Common myeloid progenitor, CD34-positive (primary cell): ENCODE results near the gene MOB3B.
"Not testable (repeated sequence)": the region's sequence is repeated elsewhere in the genome, so short reads cannot be mapped to it uniquely, and the experiment has no call there.

ENCODE experiments used
- CTCF ChIA-PET: fragments of 350-600 bp; sonication (Branson Sonifier 250); formaldehyde crosslinking; loops from one replicate; lab custom pipeline; 2021; ENCODE audit warnings: antibody characterized with exemption; lab: Charles Lee
- POLR2A ChIA-PET: fragments of 350-600 bp; sonication (Branson Sonifier 250); formaldehyde crosslinking; loops from one replicate; lab custom pipeline; 2021; ENCODE audit warnings: antibody characterized with exemption; lab: Charles Lee
- DNase-seq, 3 donors: peaks; one replicate each; pipeline versions ENCODE4 v3.0.0 to v3.0.0-alpha.2; 2013
- H3K27ac ChIP-seq, 2 experiments: 1 replicate in 1 of 2; 2 replicates in 1 of 2; pipeline ENCODE4 v1.7.0; 2013; ENCODE audit warnings: inconsistent platforms in 2 of 2, low read length in 2 of 2, mild to moderate bottlenecking in 2 of 2, low read depth in 1 of 2, moderate library complexity in 1 of 2; ENCODE audit not compliant: severe bottlenecking in 2 of 2, insufficient read depth in 1 of 2, poor library complexity in 1 of 2
- H3K27me3 ChIP-seq, 5 experiments: replicated peaks in 2 of 5; 1 replicate in 3 of 5; 2 replicates in 2 of 5; pipeline versions ENCODE4 v1.6.1 to v1.7.0; 2013; ENCODE audit warnings: low read length in 4 of 5, mild to moderate bottlenecking in 2 of 5, moderate library complexity in 2 of 5, inconsistent platforms in 1 of 5; ENCODE audit not compliant: insufficient read depth in 5 of 5, control insufficient read depth in 4 of 5
- H3K36me3 ChIP-seq, 4 experiments: 1 replicate in 2 of 4; 2 replicates in 2 of 4; pipeline versions ENCODE4 v1.6.1 to v1.7.0; 2013; ENCODE audit warnings: low read length in 3 of 4, control low read depth in 1 of 4, mild to moderate bottlenecking in 1 of 4; ENCODE audit not compliant: control insufficient read depth in 4 of 4, insufficient read depth in 4 of 4
- H3K4me1 ChIP-seq, 4 experiments: 1 replicate in 3 of 4; 2 replicates in 1 of 4; pipeline versions ENCODE4 v1.6.1 to v1.7.1; 2013; ENCODE audit warnings: low read length in 3 of 4, mild to moderate bottlenecking in 3 of 4, control low read depth in 1 of 4, inconsistent platforms in 1 of 4, moderate library complexity in 1 of 4; ENCODE audit not compliant: control insufficient read depth in 4 of 4, insufficient read depth in 4 of 4; ENCODE audit errors: control extremely low read depth in 1 of 4
- H3K4me3 ChIP-seq, 7 experiments: 1 replicate in 4 of 7; 2 replicates in 3 of 7; pipeline versions ENCODE4 v1.5.1 to v1.7.0; 2013; ENCODE audit warnings: mild to moderate bottlenecking in 7 of 7, low read length in 6 of 7, moderate library complexity in 6 of 7, inconsistent platforms in 2 of 7, low read depth in 2 of 7, control low read depth in 1 of 7; ENCODE audit not compliant: insufficient read depth in 4 of 7, control insufficient read depth in 1 of 7; ENCODE audit errors: extremely low read depth in 1 of 7
- H3K9me3 ChIP-seq, 5 experiments: 1 replicate in 4 of 5; 2 replicates in 1 of 5; pipeline versions ENCODE4 v1.6.1 to v1.7.1; 2013; ENCODE audit warnings: low read length in 4 of 5, mild to moderate bottlenecking in 2 of 5, inconsistent platforms in 1 of 5, low read depth in 1 of 5, moderate library complexity in 1 of 5; ENCODE audit not compliant: control insufficient read depth in 4 of 5, insufficient read depth in 2 of 5; ENCODE audit errors: control extremely low read depth in 1 of 5
- WGBS: methylation state at CpG from one replicate; pipeline ENCODE4 v1.1.5; 2013; ENCODE audit not compliant: insufficient coverage; 5-methylcytosine and 5-hydroxymethylcytosine counted together

Gene MOB3B

DNA sequence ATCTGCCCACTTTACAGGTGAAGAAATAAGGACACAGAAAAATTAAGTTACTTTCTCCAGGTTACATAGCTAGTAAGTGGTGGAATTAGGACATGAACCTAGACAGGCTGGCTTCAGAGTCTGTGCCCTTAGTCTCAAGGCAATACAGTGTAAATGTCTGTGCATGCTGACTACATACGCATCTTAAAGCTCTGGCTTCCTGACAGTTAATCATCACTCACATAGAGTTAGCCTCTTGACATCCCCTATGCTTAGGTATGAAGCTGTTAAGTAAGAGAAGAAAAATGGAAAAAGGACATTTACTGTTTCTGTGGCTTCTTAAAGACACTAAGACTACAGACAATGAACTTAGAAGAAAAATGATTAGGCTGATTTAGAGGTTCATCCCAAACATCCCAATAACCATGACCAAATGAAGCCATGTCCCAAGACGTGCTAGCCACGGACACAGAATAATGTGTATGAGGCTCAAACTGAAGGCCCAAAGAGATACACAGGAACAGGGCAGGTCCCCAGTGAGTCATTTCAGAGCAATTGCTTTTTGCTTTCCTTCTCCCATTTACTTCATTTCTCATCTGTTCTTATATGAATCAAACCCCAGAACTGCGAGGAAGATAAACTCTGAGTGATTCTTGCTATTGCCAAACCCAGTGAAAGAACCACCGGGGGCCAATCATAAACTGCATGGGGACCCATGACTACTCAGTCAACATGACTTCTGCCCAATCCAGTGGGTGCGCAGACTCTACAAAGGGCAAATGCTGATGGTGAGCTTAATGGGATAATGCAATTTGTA, 105.5 kb downstream of the MOB3B start:
- DNase-seq, result no peak
- H3K4me1 ChIP-seq, result no peaks in the 10 kb centered on the region
- H3K9me3 ChIP-seq, result no peaks in the 10 kb centered on the region
- CTCF ChIA-PET, result interaction anchor here (1.3 to 1.6 kb wide), 2 partner anchors 10 to 24 kb away, joined by 3 to 4 read pairs; no protein-coding TSS in a partner anchor
- H3K4me3 ChIP-seq, result no peak overlapping the region
- no peaks in the 10 kb centered on the region for H3K36me3 ChIP-seq
- no peaks in the 10 kb centered on the region for H3K27me3 ChIP-seq
- no peak overlapping the region for H3K27ac ChIP-seq
- POLR2A ChIA-PET, result no interaction called here
- WGBS, result 100% methylated on average over 3 of the region's 6 CpGs

DNA sequence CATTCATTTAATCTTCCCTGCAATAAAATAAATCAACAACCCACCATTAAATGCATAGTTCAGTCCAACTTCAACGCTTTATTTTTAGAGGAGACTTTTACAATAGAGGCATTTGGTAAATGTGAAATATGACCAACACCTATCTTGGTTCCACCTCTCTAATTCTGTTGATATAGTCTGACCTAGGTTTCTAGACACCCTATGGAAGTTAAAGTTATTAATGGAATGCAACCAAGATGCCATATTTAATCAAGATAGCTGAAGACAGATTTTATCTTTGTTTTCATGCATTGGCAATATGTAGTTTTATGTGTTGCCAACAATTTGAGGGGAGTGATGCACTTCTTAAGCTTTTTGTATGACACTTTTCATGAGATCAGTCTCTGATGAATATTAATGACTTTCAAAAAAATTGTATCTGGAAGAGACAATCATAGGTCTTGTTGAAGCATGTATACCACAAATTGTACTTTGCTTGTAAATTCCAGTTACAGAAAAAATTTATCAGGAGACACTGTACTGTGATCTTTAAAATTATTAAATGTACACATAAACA, 107.3 kb downstream of the MOB3B start:
- Histone ChIP-seq H3K27me3 (no peaks in the 10 kb centered on the region), H3K36me3 (no peaks in the 10 kb centered on the region), H3K4me3 (no peak overlapping the region), H3K9me3 (no peaks in the 10 kb centered on the region), H3K4me1 (no peaks in the 10 kb centered on the region), H3K27ac (no peak overlapping the region)
- ChIA-PET CTCF (interaction anchor here (0.6 to 1.1 kb wide), 3 partner anchors 9 to 16 kb away, joined by 3 read pairs; no protein-coding TSS in a partner anchor), POLR2A (no interaction called here)
- DNase-seq, result no peak
- no CpG with 5 or more reads among the region's 1 CpG for WGBS

DNA sequence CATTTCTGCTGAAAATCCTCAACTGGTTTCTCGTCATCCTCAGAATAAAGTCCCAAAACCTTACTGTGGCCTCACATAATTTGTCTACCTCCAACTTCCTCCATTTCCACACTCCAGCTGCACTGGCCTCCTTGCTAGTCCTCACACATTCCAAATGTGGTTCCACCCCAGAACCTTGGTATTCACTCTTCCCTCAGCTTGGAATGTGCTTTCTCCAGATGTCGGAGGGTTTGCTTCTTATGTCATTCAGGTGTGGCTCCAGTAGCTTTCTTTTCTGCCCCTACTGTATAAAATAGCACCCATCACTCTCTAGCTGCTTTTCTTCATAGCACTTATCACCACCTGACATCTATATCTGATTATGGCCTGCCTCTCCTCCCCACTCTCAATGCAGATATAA, 108.0 kb downstream of the MOB3B start:
- ChIA-PET CTCF (interaction anchor here (0.8 to 1.1 kb wide), 2 partner anchors 13 to 17 kb away, joined by 3 read pairs; no protein-coding TSS in a partner anchor), POLR2A (no interaction called here)
- H3K4me1 ChIP-seq, result no peaks in the 10 kb centered on the region
- no peaks in the 10 kb centered on the region for H3K27me3 ChIP-seq
- 100% methylated on average over 2 of the region's 2 CpGs for WGBS
- H3K9me3 ChIP-seq, result no peaks in the 10 kb centered on the region
- no peak overlapping the region for H3K27ac ChIP-seq
- H3K36me3 ChIP-seq, result no peaks in the 10 kb centered on the region
- DNase-seq, result no peak
- no peak overlapping the region for H3K4me3 ChIP-seq

DNA sequence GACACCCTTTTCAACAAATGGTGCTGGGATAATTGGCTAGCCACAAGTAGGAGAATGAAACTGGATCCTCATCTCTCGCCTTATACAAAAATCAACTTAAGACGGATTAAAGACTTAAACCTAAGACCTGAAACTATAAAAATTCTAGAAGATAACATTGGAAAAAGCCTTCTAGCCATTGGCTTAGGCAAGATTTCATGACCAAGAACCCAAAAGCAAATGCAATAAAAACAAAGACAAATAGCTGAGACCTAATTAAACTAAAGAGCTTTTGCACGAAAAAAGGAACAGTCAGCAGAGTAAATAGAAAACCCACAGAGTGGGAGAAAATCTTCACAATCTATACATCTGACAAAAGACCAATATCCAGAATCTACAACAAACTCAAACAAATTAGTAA, 110.1 kb downstream of the MOB3B start:
- CTCF ChIA-PET, H3K27ac ChIP-seq, H3K36me3 ChIP-seq, H3K4me1 ChIP-seq, H3K9me3 ChIP-seq, H3K27me3 ChIP-seq, DNase-seq, POLR2A ChIA-PET, H3K4me3 ChIP-seq: not testable (repeated sequence)
- whole genome bisulfite sequencing, result 100% methylated on average over 3 of the region's 3 CpGs

DNA sequence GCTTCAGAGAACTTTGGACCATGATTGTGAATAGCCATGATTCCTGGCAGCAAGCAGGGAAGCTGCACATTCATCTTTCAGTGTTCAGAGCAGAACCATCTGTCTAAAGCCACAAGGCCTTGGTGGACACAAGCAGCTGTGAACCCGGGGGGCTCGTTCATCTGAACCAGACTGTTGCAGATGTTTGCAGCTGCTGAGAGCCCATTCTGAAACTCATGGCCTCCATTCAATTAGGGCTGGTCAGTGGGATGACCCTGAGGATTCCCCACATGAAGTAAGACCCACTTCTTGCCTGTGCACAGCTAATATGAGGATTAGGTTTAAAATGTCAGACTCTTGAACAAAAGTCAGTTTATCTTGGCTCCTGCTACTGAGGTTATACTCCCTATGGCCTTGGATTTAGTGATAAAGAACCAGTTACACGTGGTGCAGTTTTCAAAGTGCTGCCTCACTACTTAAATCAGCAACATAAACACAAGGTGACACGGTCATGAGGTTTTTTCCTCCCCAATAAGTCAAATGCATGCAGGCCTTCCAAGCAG, 115.3 kb downstream of the MOB3B start:
- ChIA-PET POLR2A (no interaction called here), CTCF (interaction anchor here (1.5 kb wide), 1 partner anchor 10 kb away, joined by 4 read pairs; no protein-coding TSS in a partner anchor)
- 88% methylated on average over 2 of the region's 4 CpGs for WGBS
- H3K4me1 ChIP-seq, result no peaks in the 10 kb centered on the region
- H3K27ac ChIP-seq, result no peak overlapping the region
- no peaks in the 10 kb centered on the region for H3K27me3 ChIP-seq
- H3K36me3 ChIP-seq, result no peaks in the 10 kb centered on the region
- DNase-seq, result no peak
- no peak overlapping the region for H3K4me3 ChIP-seq
- H3K9me3 ChIP-seq, result no peaks in the 10 kb centered on the region

DNA sequence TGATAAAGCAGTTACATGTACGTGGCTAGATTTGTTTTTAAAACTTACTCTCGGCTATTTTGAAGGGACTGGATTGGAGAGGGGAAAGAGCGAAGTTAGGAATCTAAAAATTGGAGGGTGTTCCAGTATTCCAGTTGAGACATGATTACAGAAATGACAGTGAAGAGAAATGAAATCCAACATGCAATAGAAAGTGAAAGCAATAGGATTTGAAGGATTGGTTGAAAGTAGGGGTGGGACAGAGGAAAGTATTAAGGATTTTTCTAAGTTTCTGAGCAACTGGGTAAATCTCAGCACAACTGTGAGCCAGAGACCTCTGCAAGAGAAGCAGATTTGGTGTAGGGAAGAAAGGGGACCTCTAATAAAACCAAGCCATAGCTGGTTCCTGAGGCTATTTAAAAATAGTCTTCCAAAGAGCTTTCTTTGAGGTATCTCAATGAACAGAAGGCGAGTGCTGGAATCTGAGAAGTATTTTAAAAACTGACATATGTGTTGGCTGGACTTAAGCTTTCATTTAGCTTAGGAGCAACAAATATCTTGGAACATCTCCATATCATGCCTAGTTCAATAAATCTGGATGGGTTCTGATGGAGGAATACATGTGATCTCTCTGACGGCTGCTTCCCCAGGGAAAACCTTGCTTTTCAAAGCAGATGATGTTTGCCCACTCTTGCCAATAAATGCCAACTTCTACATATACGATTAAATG, 115.9 kb downstream of the MOB3B start:
- Histone ChIP-seq H3K36me3 (no peaks in the 10 kb centered on the region), H3K27me3 (no peaks in the 10 kb centered on the region), H3K4me3 (no peak overlapping the region), H3K27ac (no peak overlapping the region), H3K4me1 (no peaks in the 10 kb centered on the region), H3K9me3 (no peaks in the 10 kb centered on the region)
- WGBS, result 92% methylated on average over 5 of the region's 6 CpGs
- no peak for DNase-seq
- CTCF ChIA-PET, result interaction anchor here (1.5 kb wide), 1 partner anchor 11 kb away, joined by 4 read pairs; no protein-coding TSS in a partner anchor
- POLR2A ChIA-PET, result no interaction called here
